ENCODE results near the gene ABCE1.
"Not testable (repeated sequence)": the region's sequence is repeated elsewhere in the genome, so short reads cannot be mapped to it uniquely, and the experiment has no call there.

DNA sequence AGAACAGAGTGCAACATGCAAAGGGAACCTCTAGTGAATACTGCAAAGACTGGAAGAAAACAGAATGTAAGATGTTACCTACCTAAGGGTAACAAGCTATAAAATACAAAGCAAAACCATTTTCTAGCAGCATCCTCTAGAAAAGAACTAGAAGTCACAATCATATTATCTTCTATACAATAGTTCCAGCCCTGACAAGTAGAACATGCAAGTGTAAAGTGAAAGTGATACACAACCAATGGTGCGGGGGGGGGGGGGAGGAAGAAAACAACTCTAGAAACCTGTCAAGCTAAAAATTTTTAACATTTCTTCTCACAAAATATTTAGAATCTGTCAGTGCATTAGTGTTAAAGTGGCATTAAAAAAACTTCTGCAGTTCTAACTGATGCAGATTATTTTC lies 38.1 kb downstream of the ABCE1 start:
- not testable (repeated sequence) for TF ChIP-seq IRF5 (IDR thresholded peaks at IDR 0.05; ENCODE audit: borderline replicate concordance); RFX5 (IDR thresholded peaks at IDR 0.05; ENCODE audit: low read depth, low read length); HDAC2 (IDR thresholded peaks at IDR 0.05); KAT2A (conservative IDR thresholded peaks at IDR 0.05; ENCODE audit: control insufficient read depth, low read depth, low read length); GABPA (IDR thresholded peaks at IDR 0.05; ENCODE audit: low read depth); DPF2 (IDR thresholded peaks at IDR 0.05); POLR2A (IDR thresholded peaks at IDR 0.05; ENCODE audit: low read depth, low read length); JUND (IDR thresholded peaks at IDR 0.05; ENCODE audit: low read depth, low read length); EZH2 (IDR thresholded peaks at IDR 0.05; ENCODE audit: borderline replicate concordance, control insufficient read depth, low read depth, low read length); POLR2AphosphoS5 (IDR thresholded peaks at IDR 0.05; ENCODE audit: low read length); KDM1A (IDR thresholded peaks at IDR 0.05; ENCODE audit: borderline replicate concordance); MYC (IDR thresholded peaks at IDR 0.05; ENCODE audit: insufficient read depth, insufficient read length, insufficient replicate concordance, low read length, severe bottlenecking); SUZ12 (IDR thresholded peaks at IDR 0.05; ENCODE audit: unreplicated experiment)
- TF ChIP-seq, protein P1, sequence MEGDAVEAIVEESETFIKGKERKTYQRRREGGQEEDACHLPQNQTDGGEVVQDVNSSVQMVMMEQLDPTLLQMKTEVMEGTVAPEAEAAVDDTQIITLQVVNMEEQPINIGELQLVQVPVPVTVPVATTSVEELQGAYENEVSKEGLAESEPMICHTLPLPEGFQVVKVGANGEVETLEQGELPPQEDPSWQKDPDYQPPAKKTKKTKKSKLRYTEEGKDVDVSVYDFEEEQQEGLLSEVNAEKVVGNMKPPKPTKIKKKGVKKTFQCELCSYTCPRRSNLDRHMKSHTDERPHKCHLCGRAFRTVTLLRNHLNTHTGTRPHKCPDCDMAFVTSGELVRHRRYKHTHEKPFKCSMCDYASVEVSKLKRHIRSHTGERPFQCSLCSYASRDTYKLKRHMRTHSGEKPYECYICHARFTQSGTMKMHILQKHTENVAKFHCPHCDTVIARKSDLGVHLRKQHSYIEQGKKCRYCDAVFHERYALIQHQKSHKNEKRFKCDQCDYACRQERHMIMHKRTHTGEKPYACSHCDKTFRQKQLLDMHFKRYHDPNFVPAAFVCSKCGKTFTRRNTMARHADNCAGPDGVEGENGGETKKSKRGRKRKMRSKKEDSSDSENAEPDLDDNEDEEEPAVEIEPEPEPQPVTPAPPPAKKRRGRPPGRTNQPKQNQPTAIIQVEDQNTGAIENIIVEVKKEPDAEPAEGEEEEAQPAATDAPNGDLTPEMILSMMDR (IDR thresholded peaks at IDR 0.05 in 2 of 3, conservative IDR thresholded peaks at IDR 0.05 in 1 of 3; ENCODE audit: control insufficient read depth in 2 of 3, extremely low read depth in 1 of 3, insufficient read depth in 1 of 3, low read depth in 3 of 3, low read length in 3 of 3): not testable (repeated sequence)

All from GM12878 (cell line).